Fibroblast of lung (primary cell): Measurements from ENCODE around the gene FSTL4. TPM values are rescaled to one million over a fixed set of nuclear protein-coding genes. Genes with fewer than 3 reads are reported as not detected.

Experiments
- DNase-seq, 2 donors: peaks; one replicate each; pipeline versions ENCODE4 v3.0.0 to v3.0.0-alpha.2; 2010; ENCODE audit warnings: low read depth in 2 of 2
- H2AFZ ChIP-seq: 2 replicates; pipeline ENCODE4 v1.5.1; 2012; ENCODE audit warnings: low read length, control low read depth, inconsistent platforms
- H3K27ac ChIP-seq: 2 replicates; pipeline ENCODE4 v1.5.1; 2011; ENCODE audit warnings: low read length, control low read depth; ENCODE audit not compliant: insufficient read depth
- H3K27me3 ChIP-seq: 2 replicates; pipeline ENCODE4 v1.5.1; 2011; ENCODE audit warnings: mild to moderate bottlenecking, low read length; ENCODE audit not compliant: control insufficient read depth, insufficient read depth
- H3K36me3 ChIP-seq: 2 replicates; pipeline ENCODE4 v1.5.1; 2011; ENCODE audit warnings: low read length; ENCODE audit not compliant: control insufficient read depth, insufficient read depth
- H3K4me1 ChIP-seq: 2 replicates; pipeline ENCODE4 v1.5.1; 2011; ENCODE audit warnings: low read length; ENCODE audit not compliant: control insufficient read depth, insufficient read depth; ENCODE audit errors: extremely low read depth
- H3K4me2 ChIP-seq: 2 replicates; pipeline ENCODE4 v1.5.1; 2011; ENCODE audit warnings: low read length, control low read depth; ENCODE audit not compliant: insufficient read depth; ENCODE audit errors: extremely low read depth
- H3K4me3 ChIP-seq, 4 experiments: fragments of 200-600 bp in 1 of 4; sonication (generic) in 1 of 4; replicated peaks in 1 of 4; 2 replicates each; pipeline ENCODE4 v1.5.1; 2011 to 2016; ENCODE audit warnings: low read length in 4 of 4, low read depth in 3 of 4, mild to moderate bottlenecking in 3 of 4, control low read depth in 2 of 4, inconsistent platforms in 1 of 4, mixed read lengths in 1 of 4; ENCODE audit not compliant: insufficient read depth in 1 of 4; ENCODE audit errors: control extremely low read depth in 1 of 4
- H3K79me2 ChIP-seq: 2 replicates; pipeline ENCODE4 v1.5.1; 2012; ENCODE audit warnings: mild to moderate bottlenecking, low read length, inconsistent platforms; ENCODE audit not compliant: control insufficient read depth, insufficient read depth
- H3K9ac ChIP-seq: 2 replicates; pipeline ENCODE4 v1.5.1; 2011; ENCODE audit warnings: mild to moderate bottlenecking, low read length, control low read depth; ENCODE audit not compliant: insufficient read depth
- H3K9me3 ChIP-seq: 2 replicates; pipeline ENCODE4 v1.5.1; 2012; ENCODE audit warnings: low read depth, low read length; ENCODE audit not compliant: control insufficient read depth, insufficient read depth
- H4K20me1 ChIP-seq: 2 replicates; pipeline ENCODE4 v1.5.1; 2011; ENCODE audit warnings: low read length; ENCODE audit not compliant: control insufficient read depth, insufficient read depth; ENCODE audit errors: extremely low read depth
- CTCF ChIP-seq, 2 donors: IDR thresholded peaks in 1 of 2; conservative IDR thresholded peaks in 1 of 2; 1 replicate in 1 of 2; 2 replicates in 1 of 2; pipeline ENCODE4 v1.5.1; 2011 to 2012; ENCODE audit warnings: low read length in 2 of 2, control low read depth in 1 of 2, inconsistent platforms in 1 of 2, low read depth in 1 of 2, mild to moderate bottlenecking in 1 of 2
- EZH2 ChIP-seq: IDR thresholded peaks from 2 replicates; pipeline ENCODE4 v1.5.1; 2012; ENCODE audit warnings: low read length, control low read depth, mild to moderate bottlenecking; ENCODE audit errors: missing control alignments
- polyA plus RNA-seq, 2 donors: library from polyadenylated mRNA; depleted of rRNA in 1 of 2; stranded (reverse) in 1 of 2; unstranded in 1 of 2; fragments of >200 nt; gene quantifications; 2 replicates each; pipeline ENCODE4 v1.2.1, GENCODE V29; 2011 to 2012; ENCODE audit warnings: missing spikeins in 1 of 2
- total RNA-seq: library from RNA; depleted of rRNA; stranded (reverse); fragments of >200 nt; gene quantifications from 2 replicates; pipeline ENCODE4 v1.2.1, GENCODE V29; 2014

The FSTL4 gene
- total and polyA plus RNA-seq, 2 donors (not counting 1 experiment from before 2014, with no cell fraction given), result 0.17 to 0.33 TPM

- Histone ChIP-seq H3K27me3 (no peaks in the 10 kb centered on the region), H3K79me2 (no peaks in the 10 kb centered on the region), H3K36me3 (no peaks in the 10 kb centered on the region), H2AFZ (no peak overlapping the region), H3K9me3 (no peaks in the 10 kb centered on the region), H4K20me1 (no peaks in the 10 kb centered on the region), H3K4me2 (no peak overlapping the region), H3K4me3 (no peak overlapping the region), H3K27ac (no peak overlapping the region), H3K9ac (no peak overlapping the region), H3K4me1 (no peaks in the 10 kb centered on the region)
- no peak for DNase-seq
- TF ChIP-seq EZH2, result no peak
- TF ChIP-seq CTCF (conservative IDR thresholded peaks at IDR 0.05 in 1 of 2, IDR thresholded peaks at IDR 0.05 in 1 of 2; ENCODE audit: low read depth in 1 of 2, low read length in 2 of 2), result no peak
Observed at GRCh38 chr5:133432956-133433532, 179.3 kb downstream of the FSTL4 start.

GRCh38 chr5:133431326-133431865 is 180.9 kb downstream of the FSTL4 start:
- H4K20me1 ChIP-seq, result no peaks in the 10 kb centered on the region
- no peaks in the 10 kb centered on the region for H3K9me3 ChIP-seq
- no peak for DNase-seq
- no peak overlapping the region for H3K9ac ChIP-seq
- H3K4me2 ChIP-seq, result no peak overlapping the region
- no peak overlapping the region for H2AFZ ChIP-seq
- no peak overlapping the region for H3K4me3 ChIP-seq
- H3K79me2 ChIP-seq, result no peaks in the 10 kb centered on the region
- no peak overlapping the region for H3K27ac ChIP-seq
- no peak for TF ChIP-seq CTCF (conservative IDR thresholded peaks at IDR 0.05 in 1 of 2, IDR thresholded peaks at IDR 0.05 in 1 of 2; ENCODE audit: low read depth in 1 of 2, low read length in 2 of 2)
- no peak for TF ChIP-seq EZH2
- no peaks in the 10 kb centered on the region for H3K36me3 ChIP-seq
- no peaks in the 10 kb centered on the region for H3K4me1 ChIP-seq
- no peaks in the 10 kb centered on the region for H3K27me3 ChIP-seq

- Histone ChIP-seq H3K27me3 (no peaks in the 10 kb centered on the region), H3K4me3 (no peak overlapping the region), H2AFZ (no peak overlapping the region), H3K9ac (no peak overlapping the region), H3K4me1 (no peaks in the 10 kb centered on the region), H3K27ac (no peak overlapping the region), H3K9me3 (no peaks in the 10 kb centered on the region), H3K36me3 (no peaks in the 10 kb centered on the region), H3K4me2 (no peak overlapping the region), H4K20me1 (no peaks in the 10 kb centered on the region), H3K79me2 (no peaks in the 10 kb centered on the region)
- TF ChIP-seq CTCF (conservative IDR thresholded peaks at IDR 0.05 in 1 of 2, IDR thresholded peaks at IDR 0.05 in 1 of 2; ENCODE audit: low read depth in 1 of 2, low read length in 2 of 2), result no peak
- no peak for TF ChIP-seq EZH2
- DNase-seq, result no peak
Observed at GRCh38 chr5:133430095-133430494, 182.2 kb downstream of the FSTL4 start.
